Activated T-helper 1 cell treated with anti-CD3 and anti-CD28 coated beads, Interleukin-12 subunit alpha, Interleukin-12 subunit beta, Interleukin-2, Interleukin-4 antibody, amounts not matched to agents 30 ng/mL and 10 ng/mL and 1 ng/mL, durations not matched to agents 14 hours and 24 hours and 36 hours (primary cell): ENCODE data around the gene OGT. TPM values are rescaled to one million over a fixed set of nuclear protein-coding genes. Genes with fewer than 3 reads are reported as not detected.
"Not testable (repeated sequence)": the region's sequence is repeated elsewhere in the genome, so short reads cannot be mapped to it uniquely, and the experiment has no call there.

Experiments
- DNase-seq: peaks from one replicate; pipeline ENCODE4 v3.0.0; 2021; ENCODE audit warnings: low spot score
- H3K27ac Mint-ChIP-seq: one replicate; pipeline ENCODE4 v1.8.0; 2021; ENCODE audit warnings: mild to moderate bottlenecking, mixed read lengths
- H3K27me3 Mint-ChIP-seq: one replicate; pipeline ENCODE4 v1.8.0; 2022; ENCODE audit warnings: mild to moderate bottlenecking, moderate library complexity, mixed read lengths; ENCODE audit not compliant: insufficient read depth
- H3K36me3 Mint-ChIP-seq: one replicate; pipeline ENCODE4 v1.8.0; 2021; ENCODE audit warnings: low read depth, mixed read lengths
- H3K4me1 Mint-ChIP-seq: one replicate; pipeline ENCODE4 v1.8.0; 2021; ENCODE audit warnings: low read depth, mixed read lengths
- H3K4me3 Mint-ChIP-seq: one replicate; pipeline ENCODE4 v1.8.0; 2021; ENCODE audit warnings: mild to moderate bottlenecking, moderate library complexity, mixed read lengths
- H3K9me3 Mint-ChIP-seq: one replicate; pipeline ENCODE4 v1.8.0; 2021; ENCODE audit warnings: mixed read lengths
- intact Hi-C: fragments of 100-400 bp; cut with micrococcal nuclease; formaldehyde crosslinking; loops from one replicate; pipeline ENCODE4 v1.15.1; 2024
- total RNA-seq: library from RNA; stranded (reverse); gene quantifications from 2 replicates; pipeline ENCODE4 v1.2.3, GENCODE V29; 2022

OGT gene
- total RNA-seq, 1 donor from 2014 or later, result 295 TPM

GRCh38 chrX:71542411-71542810 lies 9.5 kb downstream of the OGT start:
- no peak for DNase-seq
- Mint-ChIP-seq H3K4me3 (peak overlapping the region; percentile 95), H3K36me3 (peaks cover 55% of the 10 kb centered on the region), H3K4me1 (peaks cover 58% of the 10 kb centered on the region), H3K9me3 (no peaks in the 10 kb centered on the region), H3K27me3 (no peaks in the 10 kb centered on the region), H3K27ac (peak overlapping the region; percentile 94)
- intact Hi-C loops, result loop anchor here (5.0 kb wide), 1 partner anchor 430 kb away; the partner anchor contains the start of gene IL2RG

GRCh38 chrX:71542825-71543224 lies 9.9 kb downstream of the OGT start:
- no peaks in the 10 kb centered on the region for H3K27me3 Mint-ChIP-seq
- no peaks in the 10 kb centered on the region for H3K9me3 Mint-ChIP-seq
- no peak for DNase-seq
- H3K4me3 Mint-ChIP-seq, result peak overlapping the region; percentile 95
- peaks cover 55% of the 10 kb centered on the region for H3K4me1 Mint-ChIP-seq
- peaks cover 53% of the 10 kb centered on the region for H3K36me3 Mint-ChIP-seq
- intact Hi-C loops, result loop anchor here (5.0 kb wide), 1 partner anchor 431 kb away; the partner anchor contains the start of gene IL2RG
- H3K27ac Mint-ChIP-seq, result peak overlapping the region; percentile 94

GRCh38 chrX:71543316-71543715 lies 10.4 kb downstream of the OGT start:
- peak overlapping the region; percentile 94 for H3K27ac Mint-ChIP-seq
- no peaks in the 10 kb centered on the region for H3K27me3 Mint-ChIP-seq
- no peaks in the 10 kb centered on the region for H3K9me3 Mint-ChIP-seq
- H3K4me1 Mint-ChIP-seq, result peaks cover 51% of the 10 kb centered on the region
- H3K4me3 Mint-ChIP-seq, result peak overlapping the region; percentile 95
- H3K36me3 Mint-ChIP-seq, result peaks cover 56% of the 10 kb centered on the region
- DNase-seq, result no peak
- intact Hi-C loops, result loop anchor here (5.0 kb wide), 1 partner anchor 431 kb away; the partner anchor contains the start of gene IL2RG

- Mint-ChIP-seq H3K4me3 (no peak overlapping the region), H3K9me3 (no peaks in the 10 kb centered on the region), H3K27ac (no peak overlapping the region), H3K27me3 (no peaks in the 10 kb centered on the region), H3K36me3 (peaks cover 42% of the 10 kb centered on the region), H3K4me1 (peaks cover 40% of the 10 kb centered on the region)
- no peak for DNase-seq
- intact Hi-C loops, result no loop called here
Measured at GRCh38 chrX:71545364-71545763, 12.5 kb downstream of the OGT start.

GRCh38 chrX:71546879-71547278 lies 14.0 kb downstream of the OGT start:
- Mint-ChIP-seq H3K4me1 (peaks cover 31% of the 10 kb centered on the region), H3K4me3 (no peak overlapping the region), H3K36me3 (peaks cover 40% of the 10 kb centered on the region), H3K9me3 (no peaks in the 10 kb centered on the region), H3K27ac (peak overlapping the region; percentile 40), H3K27me3 (no peaks in the 10 kb centered on the region)
- DNase-seq, result no peak
- intact Hi-C loops, result no loop called here

- H3K9me3 Mint-ChIP-seq, result no peaks in the 10 kb centered on the region
- no peaks in the 10 kb centered on the region for H3K27me3 Mint-ChIP-seq
- no peak overlapping the region for H3K27ac Mint-ChIP-seq
- peaks cover 27% of the 10 kb centered on the region for H3K4me1 Mint-ChIP-seq
- DNase-seq, result no peak
- H3K4me3 Mint-ChIP-seq, result no peak overlapping the region
- intact Hi-C loops, result no loop called here
- H3K36me3 Mint-ChIP-seq, result peaks cover 35% of the 10 kb centered on the region
Measured at GRCh38 chrX:71547339-71547738, 14.4 kb downstream of the OGT start.

GRCh38 chrX:71549986-71550385 lies 17.1 kb downstream of the OGT start:
- Mint-ChIP-seq H3K27ac (peak overlapping the region; percentile 76), H3K9me3 (no peaks in the 10 kb centered on the region), H3K4me3 (no peak overlapping the region), H3K36me3 (peaks cover 26% of the 10 kb centered on the region), H3K27me3 (no peaks in the 10 kb centered on the region), H3K4me1 (peaks cover 5% of the 10 kb centered on the region)
- intact Hi-C loops, result loop anchor here (10.0 kb wide), 1 partner anchor 145 kb away; no protein-coding TSS in a partner anchor
- DNase-seq, result no peak

GRCh38 chrX:71550578-71550977 lies 17.7 kb downstream of the OGT start:
- Mint-ChIP-seq H3K36me3 (peaks cover 30% of the 10 kb centered on the region), H3K27me3 (no peaks in the 10 kb centered on the region), H3K4me1 (peaks cover 5% of the 10 kb centered on the region), H3K9me3 (no peaks in the 10 kb centered on the region), H3K4me3 (no peak overlapping the region), H3K27ac (peak overlapping the region; percentile 76)
- DNase-seq, result no peak
- intact Hi-C loops, result loop anchor here (10.0 kb wide), 1 partner anchor 146 kb away; no protein-coding TSS in a partner anchor

- H3K36me3 Mint-ChIP-seq, result peaks cover 29% of the 10 kb centered on the region
- H3K4me1 Mint-ChIP-seq, result no peaks in the 10 kb centered on the region
- H3K4me3 Mint-ChIP-seq, result no peak overlapping the region
- intact Hi-C loops, result loop anchor here (10.0 kb wide), 1 partner anchor 151 kb away; no protein-coding TSS in a partner anchor
- H3K27me3 Mint-ChIP-seq, result no peaks in the 10 kb centered on the region
- DNase-seq, result no peak
- peak overlapping the region; percentile 74 for H3K27ac Mint-ChIP-seq
- H3K9me3 Mint-ChIP-seq, result no peaks in the 10 kb centered on the region
Measured at GRCh38 chrX:71556036-71556435, 23.1 kb downstream of the OGT start.

GRCh38 chrX:71558920-71559319 lies 26.0 kb downstream of the OGT start:
- Mint-ChIP-seq H3K27ac (no peak overlapping the region), H3K27me3 (no peaks in the 10 kb centered on the region), H3K9me3 (no peaks in the 10 kb centered on the region), H3K36me3 (peaks cover 39% of the 10 kb centered on the region), H3K4me3 (no peak overlapping the region), H3K4me1 (peaks cover 4% of the 10 kb centered on the region)
- intact Hi-C loops, result loop anchor here (10.0 kb wide), 1 partner anchor 154 kb away; no protein-coding TSS in a partner anchor
- DNase-seq, result no peak

- H3K27me3 Mint-ChIP-seq, H3K9me3 Mint-ChIP-seq, H3K4me1 Mint-ChIP-seq, DNase-seq, H3K4me3 Mint-ChIP-seq: not testable (repeated sequence)
- Mint-ChIP-seq H3K36me3 (peaks cover 41% of the 10 kb centered on the region), H3K27ac (peak overlapping the region; percentile 44)
- intact Hi-C loops, result loop anchor here (10.0 kb wide), 2 partner anchors 155 to 175 kb away; no protein-coding TSS in a partner anchor
Measured at GRCh38 chrX:71559773-71560172, 26.9 kb downstream of the OGT start.

GRCh38 chrX:71563921-71564320 lies 31.0 kb downstream of the OGT start:
- Mint-ChIP-seq H3K4me3 (no peak overlapping the region), H3K27ac (no peak overlapping the region), H3K36me3 (peaks cover 49% of the 10 kb centered on the region), H3K9me3 (no peaks in the 10 kb centered on the region), H3K27me3 (no peaks in the 10 kb centered on the region), H3K4me1 (peaks cover 6% of the 10 kb centered on the region)
- DNase-seq, result no peak
- intact Hi-C loops, result loop anchor here (10.0 kb wide), 1 partner anchor 179 kb away; no protein-coding TSS in a partner anchor

GRCh38 chrX:71565474-71566041 lies 32.7 kb downstream of the OGT start:
- Mint-ChIP-seq H3K4me3 (no peak overlapping the region), H3K27ac (no peak overlapping the region), H3K9me3 (no peaks in the 10 kb centered on the region), H3K36me3 (peaks cover 41% of the 10 kb centered on the region), H3K27me3 (no peaks in the 10 kb centered on the region), H3K4me1 (peaks cover 6% of the 10 kb centered on the region)
- intact Hi-C loops, result loop anchor here (10.0 kb wide), 1 partner anchor 181 kb away; no protein-coding TSS in a partner anchor
- DNase-seq, result no peak
